ENCODE results near the gene IVNS1ABP. TPM values are rescaled to one million over a fixed set of nuclear protein-coding genes. Genes with fewer than 3 reads are reported as not detected.

IVNS1ABP gene
- total and polyA plus RNA-seq, 2 of the 13 experiments (the other 11 are each of a cell fraction or from before 2014, with no cell fraction given) = 49.1 to 51.7 TPM

- ATAC-seq = no peak
- no peak overlapping the region for H3K4me2 ChIP-seq (ENCODE audit: low read depth, low read length)
- no peak overlapping the region for H3K27ac ChIP-seq (ENCODE audit: extremely low read length, insufficient read depth, low read length)
- no peak for FAIRE-seq
- CTCF ChIA-PET (ENCODE audit: low intra/inter-chr PET ratio, low total read pairs) = no interaction called here
- intact Hi-C loops (cut with micrococcal nuclease; ENCODE audit: unreplicated experiment) = no loop called here
- no peak for TF ChIP-seq KLF12 (CRISPR knock-in tag; IDR thresholded peaks at IDR 0.05; ENCODE audit: borderline replicate concordance)
- TF ChIP-seq MIER2 (CRISPR knock-in tag; IDR thresholded peaks at IDR 0.05) = no peak
- TF ChIP-seq ZHX2 (IDR thresholded peaks at IDR 0.05; ENCODE audit: low read depth) = no peak
- no peak for TF ChIP-seq ZHX2 (CRISPR knock-in tag; IDR thresholded peaks at IDR 0.05; ENCODE audit: borderline replicate concordance)
- in situ Hi-C loops (cut with HindIII; ENCODE audit: extremely low pct_ligation_motif_present, low pct_unique_long_range_greater_than_20kb) = no loop called here
- H2AFZ ChIP-seq (ENCODE audit: low read length) = no peak overlapping the region
- no peak overlapping the region for H3K9ac ChIP-seq (ENCODE audit: insufficient read depth, low read depth, low read length)
- no peak for DNase-seq (ENCODE audit: low spot score)
- H3K4me1 ChIP-seq (ENCODE audit: insufficient read depth, low read length) = peaks cover 10% of the 10 kb centered on the region; the same call in 1 of the 2 replicates
- no peaks in the 10 kb centered on the region for H3K9me3 ChIP-seq (ENCODE audit: low read length)
- peaks cover 8 to 24% of the 10 kb centered on the region in 2 experiments for H3K36me3 ChIP-seq (replicated peaks in 1 of 2; ENCODE audit: control insufficient read depth in 1 of 2, insufficient read depth in 2 of 2, low read length in 2 of 2)
- no peaks in the 10 kb centered on the region for H3K79me2 ChIP-seq (ENCODE audit: insufficient read depth, low read length)
- BruUV-seq (replicated peaks) = no TSS peak
- POLR2A ChIA-PET = interaction anchor here (0.9 kb wide), 1 partner anchor 22 kb away, joined by 3 read pairs; the partner anchor contains the start of gene IVNS1ABP
- H3K27me3 ChIP-seq (ENCODE audit: control insufficient read depth in 1 of 2, insufficient read depth in 2 of 2, low read length in 2 of 2) = no peaks in the 10 kb centered on the region
- no peak overlapping the region for H3K4me3 ChIP-seq (replicated peaks in 1 of 3; ENCODE audit: insufficient read depth in 1 of 3, low read depth in 2 of 3, low read length in 3 of 3)
- H4K20me1 ChIP-seq (ENCODE audit: insufficient read depth, low read length) = no peaks in the 10 kb centered on the region
Measured at GRCh38 chr1:185295091-185295490, 22.0 kb downstream of the IVNS1ABP start.

All from HepG2 (cell line).